ENCODE measurements around the gene CPSF3. TPM values are rescaled to one million over a fixed set of nuclear protein-coding genes. Genes with fewer than 3 reads are reported as not detected.

The CPSF3 gene
- total and polyA plus RNA-seq, 9 of the 15 experiments (the other 6 are each of a cell fraction or from before 2014, with no cell fraction given), result 54.2 to 151 (median 94.5) TPM

DNA sequence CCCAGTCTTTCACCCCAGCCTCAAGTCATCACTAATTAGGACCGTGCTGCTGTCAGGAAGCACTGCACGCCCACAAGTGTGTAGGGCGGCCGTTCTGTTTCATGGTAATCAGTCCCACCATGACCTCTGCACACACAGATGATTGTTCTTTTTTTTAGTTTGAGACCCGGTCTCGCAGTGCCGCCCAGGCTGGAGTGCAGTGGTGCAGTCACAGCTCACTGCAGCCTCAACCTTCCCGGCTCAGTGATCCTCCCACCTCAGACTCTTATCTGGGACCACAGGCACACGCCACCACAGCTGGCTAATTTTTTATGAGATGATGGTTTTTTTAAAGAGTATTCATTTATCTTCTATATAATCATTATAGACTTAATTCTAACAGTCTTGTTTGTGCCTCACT is 49.1 kb downstream of the CPSF3 start:
- no peaks in the 10 kb centered on the region for H3K4me1 ChIP-seq (replicated peaks in 1 of 2; ENCODE audit: control insufficient read depth in 2 of 2, insufficient read depth in 2 of 2, low read length in 2 of 2)
- no peak overlapping the region for H3K4me3 ChIP-seq
- in situ Hi-C loops (cut with MboI) (no loop called here), intact Hi-C loops (cut with micrococcal nuclease) (no loop called here)
- no peaks in the 10 kb centered on the region for H3K9me1 ChIP-seq (ENCODE audit: control insufficient read depth, insufficient read depth, low read length)
- H4K20me1 ChIP-seq (replicated peaks; ENCODE audit: control insufficient read depth, insufficient read depth, low read length), result no peaks in the 10 kb centered on the region
- H3K79me2 ChIP-seq (ENCODE audit: control insufficient read depth, insufficient read depth, low read length), result no peaks in the 10 kb centered on the region
- H3K36me3 ChIP-seq (ENCODE audit: control insufficient read depth, insufficient read depth, low read length), result peaks cover 49% of the 10 kb centered on the region
- no peak overlapping the region for H3K27ac ChIP-seq (ENCODE audit: extremely low read depth, low read depth, low read length)
- FAIRE-seq, result no peak
- CTCF ChIA-PET (ENCODE audit: low intra/inter-chr PET ratio), result no interaction called here
- no peak for TF ChIP-seq NCOA1 (IDR thresholded peaks at IDR 0.05; ENCODE audit: low read depth)
- TF ChIP-seq, protein P1, sequence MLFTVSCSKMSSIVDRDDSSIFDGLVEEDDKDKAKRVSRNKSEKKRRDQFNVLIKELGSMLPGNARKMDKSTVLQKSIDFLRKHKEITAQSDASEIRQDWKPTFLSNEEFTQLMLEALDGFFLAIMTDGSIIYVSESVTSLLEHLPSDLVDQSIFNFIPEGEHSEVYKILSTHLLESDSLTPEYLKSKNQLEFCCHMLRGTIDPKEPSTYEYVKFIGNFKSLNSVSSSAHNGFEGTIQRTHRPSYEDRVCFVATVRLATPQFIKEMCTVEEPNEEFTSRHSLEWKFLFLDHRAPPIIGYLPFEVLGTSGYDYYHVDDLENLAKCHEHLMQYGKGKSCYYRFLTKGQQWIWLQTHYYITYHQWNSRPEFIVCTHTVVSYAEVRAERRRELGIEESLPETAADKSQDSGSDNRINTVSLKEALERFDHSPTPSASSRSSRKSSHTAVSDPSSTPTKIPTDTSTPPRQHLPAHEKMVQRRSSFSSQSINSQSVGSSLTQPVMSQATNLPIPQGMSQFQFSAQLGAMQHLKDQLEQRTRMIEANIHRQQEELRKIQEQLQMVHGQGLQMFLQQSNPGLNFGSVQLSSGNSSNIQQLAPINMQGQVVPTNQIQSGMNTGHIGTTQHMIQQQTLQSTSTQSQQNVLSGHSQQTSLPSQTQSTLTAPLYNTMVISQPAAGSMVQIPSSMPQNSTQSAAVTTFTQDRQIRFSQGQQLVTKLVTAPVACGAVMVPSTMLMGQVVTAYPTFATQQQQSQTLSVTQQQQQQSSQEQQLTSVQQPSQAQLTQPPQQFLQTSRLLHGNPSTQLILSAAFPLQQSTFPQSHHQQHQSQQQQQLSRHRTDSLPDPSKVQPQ (CRISPR knock-in tag; IDR thresholded peaks at IDR 0.05; ENCODE audit: borderline replicate concordance), result no peak
- TF ChIP-seq, protein P2, sequence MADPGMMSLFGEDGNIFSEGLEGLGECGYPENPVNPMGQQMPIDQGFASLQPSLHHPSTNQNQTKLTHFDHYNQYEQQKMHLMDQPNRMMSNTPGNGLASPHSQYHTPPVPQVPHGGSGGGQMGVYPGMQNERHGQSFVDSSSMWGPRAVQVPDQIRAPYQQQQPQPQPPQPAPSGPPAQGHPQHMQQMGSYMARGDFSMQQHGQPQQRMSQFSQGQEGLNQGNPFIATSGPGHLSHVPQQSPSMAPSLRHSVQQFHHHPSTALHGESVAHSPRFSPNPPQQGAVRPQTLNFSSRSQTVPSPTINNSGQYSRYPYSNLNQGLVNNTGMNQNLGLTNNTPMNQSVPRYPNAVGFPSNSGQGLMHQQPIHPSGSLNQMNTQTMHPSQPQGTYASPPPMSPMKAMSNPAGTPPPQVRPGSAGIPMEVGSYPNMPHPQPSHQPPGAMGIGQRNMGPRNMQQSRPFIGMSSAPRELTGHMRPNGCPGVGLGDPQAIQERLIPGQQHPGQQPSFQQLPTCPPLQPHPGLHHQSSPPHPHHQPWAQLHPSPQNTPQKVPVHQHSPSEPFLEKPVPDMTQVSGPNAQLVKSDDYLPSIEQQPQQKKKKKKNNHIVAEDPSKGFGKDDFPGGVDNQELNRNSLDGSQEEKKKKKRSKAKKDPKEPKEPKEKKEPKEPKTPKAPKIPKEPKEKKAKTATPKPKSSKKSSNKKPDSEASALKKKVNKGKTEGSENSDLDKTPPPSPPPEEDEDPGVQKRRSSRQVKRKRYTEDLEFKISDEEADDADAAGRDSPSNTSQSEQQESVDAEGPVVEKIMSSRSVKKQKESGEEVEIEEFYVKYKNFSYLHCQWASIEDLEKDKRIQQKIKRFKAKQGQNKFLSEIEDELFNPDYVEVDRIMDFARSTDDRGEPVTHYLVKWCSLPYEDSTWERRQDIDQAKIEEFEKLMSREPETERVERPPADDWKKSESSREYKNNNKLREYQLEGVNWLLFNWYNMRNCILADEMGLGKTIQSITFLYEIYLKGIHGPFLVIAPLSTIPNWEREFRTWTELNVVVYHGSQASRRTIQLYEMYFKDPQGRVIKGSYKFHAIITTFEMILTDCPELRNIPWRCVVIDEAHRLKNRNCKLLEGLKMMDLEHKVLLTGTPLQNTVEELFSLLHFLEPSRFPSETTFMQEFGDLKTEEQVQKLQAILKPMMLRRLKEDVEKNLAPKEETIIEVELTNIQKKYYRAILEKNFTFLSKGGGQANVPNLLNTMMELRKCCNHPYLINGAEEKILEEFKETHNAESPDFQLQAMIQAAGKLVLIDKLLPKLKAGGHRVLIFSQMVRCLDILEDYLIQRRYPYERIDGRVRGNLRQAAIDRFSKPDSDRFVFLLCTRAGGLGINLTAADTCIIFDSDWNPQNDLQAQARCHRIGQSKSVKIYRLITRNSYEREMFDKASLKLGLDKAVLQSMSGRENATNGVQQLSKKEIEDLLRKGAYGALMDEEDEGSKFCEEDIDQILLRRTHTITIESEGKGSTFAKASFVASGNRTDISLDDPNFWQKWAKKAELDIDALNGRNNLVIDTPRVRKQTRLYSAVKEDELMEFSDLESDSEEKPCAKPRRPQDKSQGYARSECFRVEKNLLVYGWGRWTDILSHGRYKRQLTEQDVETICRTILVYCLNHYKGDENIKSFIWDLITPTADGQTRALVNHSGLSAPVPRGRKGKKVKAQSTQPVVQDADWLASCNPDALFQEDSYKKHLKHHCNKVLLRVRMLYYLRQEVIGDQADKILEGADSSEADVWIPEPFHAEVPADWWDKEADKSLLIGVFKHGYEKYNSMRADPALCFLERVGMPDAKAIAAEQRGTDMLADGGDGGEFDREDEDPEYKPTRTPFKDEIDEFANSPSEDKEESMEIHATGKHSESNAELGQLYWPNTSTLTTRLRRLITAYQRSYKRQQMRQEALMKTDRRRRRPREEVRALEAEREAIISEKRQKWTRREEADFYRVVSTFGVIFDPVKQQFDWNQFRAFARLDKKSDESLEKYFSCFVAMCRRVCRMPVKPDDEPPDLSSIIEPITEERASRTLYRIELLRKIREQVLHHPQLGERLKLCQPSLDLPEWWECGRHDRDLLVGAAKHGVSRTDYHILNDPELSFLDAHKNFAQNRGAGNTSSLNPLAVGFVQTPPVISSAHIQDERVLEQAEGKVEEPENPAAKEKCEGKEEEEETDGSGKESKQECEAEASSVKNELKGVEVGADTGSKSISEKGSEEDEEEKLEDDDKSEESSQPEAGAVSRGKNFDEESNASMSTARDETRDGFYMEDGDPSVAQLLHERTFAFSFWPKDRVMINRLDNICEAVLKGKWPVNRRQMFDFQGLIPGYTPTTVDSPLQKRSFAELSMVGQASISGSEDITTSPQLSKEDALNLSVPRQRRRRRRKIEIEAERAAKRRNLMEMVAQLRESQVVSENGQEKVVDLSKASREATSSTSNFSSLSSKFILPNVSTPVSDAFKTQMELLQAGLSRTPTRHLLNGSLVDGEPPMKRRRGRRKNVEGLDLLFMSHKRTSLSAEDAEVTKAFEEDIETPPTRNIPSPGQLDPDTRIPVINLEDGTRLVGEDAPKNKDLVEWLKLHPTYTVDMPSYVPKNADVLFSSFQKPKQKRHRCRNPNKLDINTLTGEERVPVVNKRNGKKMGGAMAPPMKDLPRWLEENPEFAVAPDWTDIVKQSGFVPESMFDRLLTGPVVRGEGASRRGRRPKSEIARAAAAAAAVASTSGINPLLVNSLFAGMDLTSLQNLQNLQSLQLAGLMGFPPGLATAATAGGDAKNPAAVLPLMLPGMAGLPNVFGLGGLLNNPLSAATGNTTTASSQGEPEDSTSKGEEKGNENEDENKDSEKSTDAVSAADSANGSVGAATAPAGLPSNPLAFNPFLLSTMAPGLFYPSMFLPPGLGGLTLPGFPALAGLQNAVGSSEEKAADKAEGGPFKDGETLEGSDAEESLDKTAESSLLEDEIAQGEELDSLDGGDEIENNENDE (IDR thresholded peaks at IDR 0.05; ENCODE audit: low read depth, low read length), result no peak
- no peak for TF ChIP-seq TRIM24 (IDR thresholded peaks at IDR 0.05)
- no peak for TF ChIP-seq TAF7 (tag; IDR thresholded peaks at IDR 0.05)
- no peak for TF ChIP-seq SMAD4 (CRISPR knock-in tag; conservative IDR thresholded peaks at IDR 0.05)
- 90% methylated on average over 9 of the region's 9 CpGs for WGBS (ENCODE audit: insufficient coverage, low coverage, missing lambda C conversion rate)
- H3K4me2 ChIP-seq (ENCODE audit: insufficient read depth, low read length), result no peak overlapping the region
- H3K27me3 ChIP-seq (ENCODE audit: control insufficient read depth in 2 of 2, insufficient read depth in 2 of 2, low read length in 2 of 2), result no peaks in the 10 kb centered on the region
- ATAC-seq, result no peak
- POLR2A ChIA-PET, result no interaction called here
- no peak overlapping the region for H2AFZ ChIP-seq (ENCODE audit: low read depth, low read length)
- no peak overlapping the region for H3K9ac ChIP-seq (ENCODE audit: insufficient read depth in 1 of 2, low read depth in 2 of 2, low read length in 2 of 2)
- DNase-seq (ENCODE audit: extremely low read depth in 1 of 4, low spot score in 3 of 4), result no peak
- H3K9me3 ChIP-seq (replicated peaks; ENCODE audit: control insufficient read depth, insufficient read depth, low read depth, low read length), result no peaks in the 10 kb centered on the region; the same call in 1 of the 2 replicates
- BruUV-seq (replicated peaks), result no TSS peak
